NB4 (cell line): ENCODE measurements around the gene TNFRSF12A.

ENCODE experiments used
- CTCF ChIP-seq: IDR thresholded peaks from one replicate; pipeline ENCODE4 v1.5.1; 2012; ENCODE audit warnings: low read depth, low read length
- MAX ChIP-seq: IDR thresholded peaks from 2 replicates; pipeline ENCODE4 v1.6.1; 2011; ENCODE audit warnings: low read depth, low read length
- POLR2A ChIP-seq: IDR thresholded peaks from 2 replicates; pipeline ENCODE4 v1.6.1; 2011; ENCODE audit warnings: mild to moderate bottlenecking; ENCODE audit not compliant: insufficient read length; ENCODE audit errors: extremely low read depth

GRCh38 chr16:3019594-3020246 is 448 bp upstream of the TNFRSF12A start:
- no peak for TF ChIP-seq CTCF
- no peak for TF ChIP-seq POLR2A
- TF ChIP-seq MAX: no peak
